DMS53 treated with DMSO at 0.1 percent for 48 hours (cell line): ENCODE measurements around the gene NTRK1.

ENCODE experiments used
- DNase-seq: peaks from one replicate; lab custom pipeline; 2025; ENCODE audit not compliant: unreplicated experiment; lab: John Stamatoyannopoulos, UW

The NTRK1 gene

DNA sequence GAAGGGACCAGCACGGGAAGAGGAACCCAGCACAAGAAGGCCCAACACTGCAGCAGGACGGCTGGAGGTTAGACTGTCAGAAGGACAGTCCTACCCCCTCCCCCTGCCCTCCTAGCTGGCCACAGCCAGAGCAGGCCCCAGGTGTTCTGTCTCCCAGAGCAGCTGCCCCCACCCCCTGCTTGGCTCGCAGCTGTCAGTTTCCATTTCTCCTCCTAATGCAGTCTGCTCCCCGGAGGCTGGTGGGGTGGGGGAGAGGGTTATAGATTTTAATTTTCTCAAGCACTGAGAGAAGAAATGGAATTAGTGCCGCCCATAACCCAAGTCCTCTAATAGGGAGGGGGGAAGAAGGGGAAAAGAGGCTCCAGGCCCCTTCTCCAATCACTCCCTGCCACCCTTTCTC is 19.8 kb downstream of the NTRK1 start:
- DNase-seq = no peak

DNA sequence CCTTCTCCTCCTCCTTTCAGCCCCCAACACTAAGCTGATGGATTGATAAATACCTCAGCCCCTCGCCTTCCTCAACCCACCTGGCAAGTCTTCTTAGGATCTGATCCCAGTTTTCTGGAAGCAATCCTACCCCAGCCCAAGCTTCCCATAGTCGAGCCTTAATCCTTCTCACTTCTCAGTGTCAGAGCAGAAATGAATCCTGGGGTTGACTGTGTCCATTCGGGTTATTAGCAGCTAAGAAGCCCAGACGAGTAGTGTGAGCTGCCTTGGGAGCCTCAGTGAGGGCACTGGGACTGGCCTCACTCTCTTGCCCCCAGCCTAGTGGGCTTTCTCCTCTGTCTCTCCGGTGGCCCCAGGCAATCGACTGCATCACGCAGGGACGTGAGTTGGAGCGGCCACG is 20.4 kb downstream of the NTRK1 start:
- DNase-seq = no peak

DNA sequence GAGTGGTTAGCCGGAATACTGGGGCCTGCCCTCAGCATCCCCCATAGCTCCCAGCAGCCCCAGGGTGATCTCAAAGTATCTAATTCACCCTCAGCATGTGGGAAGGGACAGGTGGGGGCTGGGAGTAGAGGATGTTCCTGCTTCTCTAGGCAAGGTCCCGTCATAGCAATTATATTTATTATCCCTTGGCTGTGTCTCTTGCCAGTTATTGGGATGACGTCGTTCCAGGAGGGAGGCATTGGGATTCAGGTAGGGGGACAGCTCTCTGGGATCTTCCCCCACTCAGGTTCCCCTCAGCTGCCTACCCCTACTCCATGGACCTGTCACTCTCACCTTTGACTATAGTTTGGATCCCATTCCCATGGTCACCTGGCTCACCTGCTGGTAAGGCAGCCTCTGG is 21.0 kb downstream of the NTRK1 start:
- DNase-seq = no peak

DNA sequence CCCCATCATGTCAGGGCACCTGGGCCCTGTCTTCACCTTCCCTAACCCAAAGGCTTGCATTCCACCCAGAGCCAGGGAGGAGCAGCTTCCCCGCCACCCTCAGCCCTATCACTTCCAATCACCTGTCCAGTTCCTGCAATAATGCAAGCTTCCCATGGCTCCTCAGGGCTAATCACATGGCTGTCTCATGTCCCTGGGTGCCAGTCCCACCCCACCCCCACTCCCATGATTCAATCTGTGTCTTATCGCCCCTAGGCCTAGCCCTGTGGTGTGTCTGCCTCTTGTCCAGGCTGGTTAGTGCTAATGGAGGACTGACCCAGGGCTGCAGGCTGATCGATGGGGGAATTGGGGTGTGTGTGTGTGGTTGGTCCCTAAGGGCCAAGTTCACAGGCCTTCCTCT is 21.9 kb downstream of the NTRK1 start:
- no peak for DNase-seq

DNA sequence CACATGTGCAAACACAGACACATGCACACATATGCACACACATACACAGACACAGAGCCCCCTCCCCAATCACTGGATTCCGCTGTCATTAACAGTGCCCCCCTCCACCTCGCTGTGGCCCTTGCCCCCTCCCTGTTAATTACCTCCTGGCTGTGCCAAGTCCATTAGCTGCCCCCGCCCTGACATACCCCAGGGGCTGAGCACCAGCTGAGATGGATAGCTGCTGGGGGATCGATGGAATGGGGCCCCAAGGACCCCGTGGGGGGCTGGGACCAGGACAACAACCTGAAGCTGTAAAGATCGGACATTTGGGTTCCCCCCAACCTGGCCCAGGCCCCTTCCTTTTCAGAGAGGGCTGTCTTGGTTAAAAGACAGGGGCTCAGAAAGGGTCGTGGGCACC is 23.3 kb downstream of the NTRK1 start:
- no peak for DNase-seq

DNA sequence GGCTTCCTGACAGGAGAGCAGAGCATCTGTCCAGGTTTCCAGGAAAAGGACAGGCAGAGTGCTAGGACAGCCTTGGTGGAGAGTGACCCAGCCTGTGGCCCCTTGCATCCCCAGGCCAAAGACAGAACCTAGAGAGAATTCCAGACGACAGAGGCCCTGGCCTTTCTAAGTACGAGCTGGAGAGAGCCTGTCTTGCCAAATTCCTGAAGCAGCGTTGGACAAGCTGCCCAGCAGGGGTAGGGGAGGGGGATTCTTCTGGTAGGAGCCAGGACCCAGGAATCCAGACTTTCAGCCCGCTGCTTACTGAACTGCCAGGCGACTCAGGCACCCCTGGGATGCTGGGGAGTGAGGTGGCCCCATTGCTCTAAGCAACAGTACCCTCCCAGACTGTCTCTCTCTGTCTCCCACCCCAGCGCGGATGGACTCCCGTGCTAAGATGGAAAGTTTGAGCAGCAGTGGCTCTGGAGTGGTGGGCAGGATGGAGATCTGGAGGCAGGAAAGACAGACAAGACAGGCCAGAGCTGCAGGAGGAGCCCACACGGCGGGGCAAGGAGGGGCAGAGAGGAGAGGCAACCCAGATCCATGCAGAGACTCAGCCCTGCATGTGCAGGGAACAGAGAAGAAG is 24.0 kb downstream of the NTRK1 start:
- DNase-seq = no peak

DNA sequence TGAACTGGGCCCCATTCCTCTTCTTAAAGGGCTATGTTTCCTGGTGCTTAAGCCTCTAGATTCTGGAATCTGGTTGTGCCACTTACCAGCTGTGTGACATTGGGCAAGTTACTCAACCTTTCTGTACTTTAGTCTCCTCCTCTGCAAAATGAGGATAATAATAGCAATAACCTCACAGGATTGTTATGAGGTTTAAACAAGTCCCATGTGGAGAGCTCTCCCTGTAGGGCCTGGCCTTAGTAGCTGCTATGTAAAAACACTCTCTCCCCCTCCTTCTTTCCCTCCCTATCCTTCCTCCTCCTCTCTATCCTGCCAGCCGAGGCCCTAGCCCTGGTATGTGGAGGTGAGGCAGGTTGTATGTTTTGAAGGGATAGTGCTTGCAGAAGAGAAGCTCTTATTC is 24.6 kb downstream of the NTRK1 start:
- DNase-seq = no peak

DNA sequence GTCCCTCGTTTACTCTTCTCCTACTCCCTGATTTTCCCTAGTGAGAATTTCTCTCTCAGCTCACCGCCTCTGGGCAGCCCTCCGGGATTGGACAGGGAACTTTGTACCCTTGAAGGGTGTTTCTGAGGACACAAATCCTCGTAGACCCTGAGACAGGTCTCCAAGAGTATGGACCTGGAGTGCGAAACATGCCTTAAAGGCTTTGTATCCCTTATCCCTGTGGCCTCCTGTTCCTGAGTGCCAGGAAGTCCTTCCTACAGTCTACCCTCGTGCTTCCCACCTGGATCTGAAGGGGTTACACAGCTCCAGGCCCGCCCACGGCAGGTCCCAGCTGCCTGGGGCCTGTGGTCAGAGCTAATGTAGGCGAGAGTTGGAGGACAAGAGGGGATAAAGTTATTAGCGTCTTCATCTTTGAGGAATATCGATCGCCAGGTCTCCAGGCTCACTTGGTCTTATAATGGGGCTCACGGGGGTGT is 25.3 kb downstream of the NTRK1 start:
- no peak for DNase-seq

DNA sequence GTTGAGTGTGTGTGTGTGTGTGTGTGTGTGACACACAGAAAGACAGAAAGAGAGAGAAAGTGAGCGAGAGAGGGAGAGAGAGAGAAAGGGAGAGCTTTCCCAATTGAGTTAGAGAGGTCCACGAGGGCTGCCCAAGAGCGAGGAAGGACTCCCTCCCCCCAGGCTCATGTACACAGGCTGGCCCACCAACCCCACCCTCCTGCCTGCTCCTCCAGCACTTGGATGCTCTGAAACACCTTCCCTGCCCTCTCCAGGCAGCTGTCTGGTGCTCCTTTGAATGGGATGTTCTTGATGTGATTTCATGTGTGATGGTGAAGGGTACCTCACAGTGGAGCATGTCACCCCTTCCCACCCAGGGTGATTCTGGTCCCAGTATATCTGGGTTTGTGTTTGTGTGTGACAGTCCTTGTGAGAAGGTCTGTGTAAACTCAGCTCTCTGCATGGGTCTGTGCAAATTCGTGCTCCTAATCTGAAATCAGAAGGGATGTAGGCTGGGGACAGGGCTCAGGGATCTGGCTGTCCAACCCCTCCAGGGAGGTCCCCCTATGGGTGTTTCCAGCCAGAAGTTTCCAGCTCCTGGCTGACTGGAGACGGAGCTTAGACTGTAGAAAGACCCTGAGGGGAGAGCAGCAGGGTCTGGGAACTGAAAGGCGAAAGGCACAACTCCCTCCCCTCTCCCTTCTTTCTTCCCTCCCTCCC is 26.1 kb downstream of the NTRK1 start:
- no peak for DNase-seq

DNA sequence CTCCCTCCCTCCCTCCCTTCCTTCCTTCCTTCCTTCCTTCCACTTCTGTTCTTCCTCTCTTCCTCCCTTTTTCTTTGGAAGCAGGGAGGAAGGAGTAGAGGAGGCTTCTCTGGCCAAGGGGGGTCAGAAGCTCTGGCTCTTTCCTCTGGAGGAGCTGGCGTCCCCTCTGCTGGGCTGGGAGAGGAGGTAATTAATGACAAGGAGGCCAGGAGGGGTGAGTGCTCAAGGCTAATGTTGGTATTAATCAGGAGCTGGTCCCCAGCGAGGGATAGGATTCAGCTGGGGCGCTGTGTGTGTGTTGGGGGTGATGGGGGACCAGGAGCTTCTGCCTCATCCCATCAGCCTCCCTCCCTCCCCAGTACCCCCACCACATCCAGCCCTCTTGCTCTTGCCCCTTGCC is 26.7 kb downstream of the NTRK1 start:
- no peak for DNase-seq

DNA sequence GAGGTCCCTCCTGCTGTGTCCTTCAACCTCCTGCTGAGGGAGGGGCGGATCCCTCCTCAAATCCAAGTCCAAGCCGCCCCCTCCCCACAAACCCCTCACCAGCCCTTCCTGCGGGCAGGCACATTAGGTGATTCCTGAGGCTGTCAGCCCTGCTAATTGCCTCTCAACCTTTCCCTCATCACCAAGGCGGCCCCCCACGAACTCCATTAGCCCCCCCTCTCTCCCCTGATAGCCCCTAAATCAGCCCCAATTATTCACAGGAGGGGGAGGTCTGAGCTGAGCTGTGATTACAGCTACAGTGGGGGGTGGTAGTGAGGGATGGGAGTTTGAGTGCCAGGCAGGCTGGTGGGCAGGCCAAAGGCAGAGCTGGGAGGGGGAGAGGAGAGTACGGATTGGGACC is 27.1 kb downstream of the NTRK1 start:
- DNase-seq = no peak

DNA sequence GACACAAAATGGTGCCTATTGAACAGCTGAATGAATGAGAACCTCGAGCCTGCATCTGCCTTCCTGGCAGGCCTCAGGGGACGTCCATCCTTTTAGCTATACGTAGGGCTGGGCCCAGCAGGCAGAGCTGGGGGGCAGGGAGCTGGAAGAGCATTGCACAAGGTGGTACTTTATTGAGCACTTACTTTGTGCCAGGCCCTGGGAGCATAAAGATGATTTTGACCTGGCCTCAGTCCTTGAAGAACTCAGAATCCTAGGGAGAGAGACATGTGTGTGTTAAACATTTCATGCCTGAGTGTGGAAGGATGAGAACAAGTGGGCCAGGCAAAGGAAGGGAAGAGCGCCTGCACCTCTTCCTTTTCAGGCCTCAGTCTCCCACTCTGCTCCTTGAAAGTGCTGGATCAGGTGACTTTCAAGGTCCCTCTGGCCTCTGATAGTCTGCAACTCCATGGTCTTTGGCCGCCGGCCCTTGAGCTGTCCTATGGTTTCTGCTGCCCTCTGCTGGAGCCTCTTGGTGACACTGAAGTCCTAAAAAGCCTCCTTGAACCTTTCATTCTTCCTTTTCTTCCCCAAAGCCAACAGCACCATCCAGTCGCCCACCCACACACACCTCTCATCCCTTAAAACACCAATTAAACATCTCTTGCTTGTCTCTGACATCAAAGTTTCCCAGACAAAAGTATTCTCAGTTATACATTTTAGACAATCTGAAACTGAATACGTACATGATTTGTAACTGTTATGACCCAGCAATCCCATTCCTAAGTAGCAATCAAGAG is 29.3 kb downstream of the NTRK1 start:
- DNase-seq = peak; percentile 71

DNA sequence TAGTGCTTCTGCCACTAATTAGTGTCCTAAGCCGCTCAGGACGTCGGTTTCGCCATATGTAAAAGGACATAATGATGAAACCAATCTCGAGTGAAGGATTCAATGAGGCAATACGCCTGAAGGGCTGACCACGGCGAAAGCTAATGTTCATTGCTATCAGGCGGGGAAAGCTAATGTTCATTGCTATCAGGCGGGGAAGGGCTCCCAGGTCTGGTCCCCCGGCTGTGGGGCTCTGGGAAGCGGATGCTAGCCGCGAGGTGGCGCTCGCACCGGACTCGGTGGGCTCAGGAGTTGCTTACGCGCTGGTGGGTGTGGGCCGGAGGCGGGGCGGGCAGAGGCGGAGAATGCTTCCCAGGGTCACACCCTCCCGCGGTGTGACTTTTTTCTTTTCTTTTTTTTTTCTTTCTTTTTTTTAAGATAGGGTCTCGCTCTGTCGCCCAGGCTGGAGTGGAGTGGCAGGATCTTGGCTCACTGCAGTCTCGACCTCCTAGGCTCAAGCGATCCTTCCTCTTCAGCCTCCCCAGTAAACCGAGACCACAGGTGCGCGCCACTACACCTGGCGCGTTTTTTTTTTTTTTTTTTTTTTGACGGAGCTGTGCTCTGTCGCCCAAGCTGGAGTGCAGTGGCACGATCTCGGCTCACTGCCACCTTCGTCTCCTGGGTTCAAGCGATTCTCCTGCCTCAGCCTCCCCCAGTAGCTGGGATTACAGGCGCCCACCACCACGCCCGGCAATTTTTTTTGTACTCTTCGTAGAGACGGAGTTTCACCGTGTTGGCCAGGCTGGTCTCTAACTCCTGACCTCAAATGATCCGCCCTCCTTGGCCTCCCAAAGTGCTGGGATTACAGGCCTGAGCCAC is 31.8 kb downstream of the NTRK1 start:
- peak; percentile 54 for DNase-seq

DNA sequence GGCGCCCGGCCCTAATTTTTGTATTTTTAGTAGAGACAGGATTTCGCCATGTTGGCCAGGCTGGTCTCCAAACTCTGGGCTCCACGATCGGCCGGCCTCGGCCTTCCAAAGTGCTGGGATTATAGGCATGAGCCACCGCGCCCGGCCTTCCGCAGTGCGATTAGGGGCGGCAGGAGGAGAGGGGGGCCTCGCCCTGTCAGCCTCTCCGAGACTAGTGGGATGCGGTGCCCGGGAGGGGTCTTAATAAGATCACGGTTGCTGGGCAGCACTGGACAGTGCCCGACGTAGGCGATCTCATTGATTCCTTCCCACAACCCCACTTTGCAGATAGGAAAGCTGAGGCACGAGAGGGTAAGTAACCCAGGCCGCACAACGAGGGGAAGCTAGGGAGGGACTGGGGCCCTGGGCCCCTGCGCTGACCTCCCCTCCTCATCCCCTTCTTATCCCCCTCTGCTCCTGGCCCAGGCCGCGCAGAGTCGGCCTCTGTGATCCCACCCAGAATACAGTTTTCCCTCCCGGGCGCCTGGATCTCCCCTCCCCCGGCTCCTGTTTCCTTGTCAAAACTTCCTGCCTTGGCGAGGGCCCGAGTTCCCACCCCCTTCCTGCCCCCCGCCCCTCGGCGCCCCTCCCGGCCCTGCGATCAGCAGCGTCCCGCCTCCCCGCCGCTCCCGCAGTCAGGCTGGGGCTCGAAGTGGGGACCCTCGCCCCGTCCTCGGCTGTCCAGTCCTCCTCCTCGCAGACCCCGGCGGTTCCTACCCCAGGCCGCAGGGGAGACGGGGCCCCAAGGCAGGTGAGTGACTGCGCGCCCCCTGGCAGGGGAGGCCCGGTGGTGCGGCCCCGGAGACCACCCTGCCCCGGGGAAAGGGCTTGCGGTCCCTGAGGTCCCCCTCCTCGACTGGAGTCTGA is 32.6 kb downstream of the NTRK1 start, which contains the start of gene PEAR1:
TSS of gene PEAR1 (plus strand) at position 671 of the 906 bp plus-strand sequence. CDS start 10,209 bp downstream, outside the sequence.
- DNase-seq = no peak

DNA sequence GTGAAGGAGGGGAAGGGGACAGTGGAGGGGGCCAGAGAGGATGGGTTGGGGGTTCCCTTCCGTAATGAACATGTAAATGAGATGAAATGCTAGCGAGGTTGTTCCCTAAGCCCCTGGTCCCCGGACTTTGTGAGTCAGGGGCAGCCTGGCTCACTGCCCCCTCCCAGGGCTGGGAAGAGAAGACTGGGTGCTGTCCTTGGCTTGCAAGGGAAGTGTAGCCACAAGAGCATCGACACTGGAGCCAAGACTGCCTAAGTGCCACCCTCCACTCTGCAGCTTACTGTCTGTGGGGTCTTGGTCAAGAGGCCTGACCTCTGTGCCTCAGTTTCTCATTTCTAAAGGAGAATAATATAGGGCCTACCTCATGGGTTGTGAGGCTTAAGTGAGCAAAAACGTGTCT is 33.3 kb downstream of the NTRK1 start:
- DNase-seq = no peak

DNA sequence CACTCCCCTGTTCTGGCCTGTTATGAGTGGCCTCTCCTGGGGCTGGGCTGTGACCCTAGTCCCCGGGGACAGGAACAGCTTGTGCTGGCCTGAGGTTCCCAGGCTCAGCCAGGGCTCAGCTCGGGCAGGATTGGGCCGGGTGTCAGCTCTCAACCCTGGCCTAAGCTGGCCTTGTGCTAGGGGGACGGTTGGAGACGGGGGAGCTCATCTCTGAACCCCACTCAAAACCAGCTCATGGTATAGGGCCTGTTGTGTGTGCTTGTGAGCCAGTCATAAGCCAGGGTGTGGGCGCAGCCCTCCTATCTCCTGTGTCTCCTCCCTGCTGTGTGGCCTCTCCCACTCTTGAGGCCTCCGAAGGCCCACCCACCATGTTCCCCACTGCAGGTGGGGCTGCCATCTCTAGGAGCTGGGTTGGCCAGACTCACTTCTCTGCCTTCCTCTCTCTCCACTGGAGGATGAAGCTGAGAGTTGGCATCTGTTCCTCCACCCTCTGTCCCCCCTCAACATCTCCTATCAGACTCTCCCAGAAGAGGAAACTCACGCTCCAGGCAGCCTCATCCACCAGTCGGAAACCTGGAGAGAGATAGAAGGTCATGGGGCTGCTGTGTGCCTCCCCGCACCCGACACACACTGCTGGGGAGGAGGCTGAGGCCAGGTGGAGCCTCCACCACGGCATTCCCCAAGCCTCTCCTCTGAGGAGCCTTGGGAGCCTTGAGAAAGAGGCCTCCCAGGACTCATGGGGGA is 34.2 kb downstream of the NTRK1 start:
- no peak for DNase-seq

DNA sequence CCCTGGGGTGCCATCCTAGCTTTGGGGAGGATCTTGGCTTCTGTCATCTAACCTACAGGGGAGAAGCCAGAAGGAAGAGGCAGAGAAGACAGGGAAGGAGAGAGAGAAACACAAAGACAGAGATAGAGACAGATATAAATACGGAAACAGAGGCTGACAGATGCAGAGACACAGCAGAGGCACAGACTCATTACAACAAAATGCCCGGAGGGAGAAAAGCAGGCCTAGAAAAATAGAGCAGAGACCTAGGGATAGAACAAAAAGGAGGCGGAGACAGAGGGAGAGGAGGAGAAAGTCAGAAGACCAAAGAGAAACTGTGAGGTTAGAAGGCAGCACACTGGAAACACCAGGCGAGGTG is 34.8 kb downstream of the NTRK1 start:
- DNase-seq = no peak

DNA sequence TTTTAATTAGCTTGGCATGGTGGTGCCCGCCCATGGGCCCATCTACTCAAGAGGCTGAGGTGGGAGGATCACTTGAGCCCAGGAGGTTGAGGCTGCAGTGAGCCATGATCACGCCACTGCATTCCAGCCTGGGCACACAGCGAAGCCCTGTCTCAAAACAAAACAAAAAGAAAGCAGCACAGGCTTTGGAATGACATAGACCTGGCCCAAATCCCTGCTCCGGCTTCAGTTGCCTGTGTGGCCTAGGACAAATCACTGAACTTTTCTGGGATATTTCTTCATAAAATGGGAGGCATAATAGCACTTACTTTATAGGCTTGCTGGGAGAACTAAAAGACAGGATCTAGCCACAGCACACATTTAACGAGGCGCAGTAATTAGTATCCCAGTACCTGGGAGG is 35.3 kb downstream of the NTRK1 start:
- DNase-seq = no peak

DNA sequence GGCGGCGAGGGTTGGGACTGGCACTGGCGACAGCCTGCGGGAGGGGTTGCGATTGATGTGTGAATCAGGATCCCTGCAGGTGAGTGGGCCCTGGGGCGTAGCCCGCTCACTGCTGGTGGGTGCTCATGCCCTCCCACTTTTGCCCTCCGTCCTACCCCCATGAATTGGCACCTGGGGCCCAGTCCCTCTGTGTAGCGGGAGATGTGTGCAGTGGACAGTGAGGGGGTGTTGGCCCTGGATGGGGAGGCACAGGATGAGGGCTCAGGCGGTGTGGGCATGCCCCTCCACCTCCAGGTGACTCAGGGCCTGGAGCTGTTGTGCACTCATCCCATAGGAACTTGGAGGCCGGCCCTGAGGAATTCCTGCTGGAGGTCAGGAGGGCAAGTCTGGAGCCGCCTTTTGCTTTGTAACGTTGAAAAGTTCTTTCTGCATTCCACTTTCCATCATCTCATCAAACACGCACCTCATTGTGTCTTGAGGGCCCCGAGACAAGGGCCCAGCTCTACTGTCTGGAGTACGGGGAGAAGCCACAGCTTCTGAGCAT is 35.9 kb downstream of the NTRK1 start:
- no peak for DNase-seq
